ENCODE data around the gene PCDHGA4.
"Not testable (repeated sequence)": the region's sequence is repeated elsewhere in the genome, so short reads cannot be mapped to it uniquely, and the experiment has no call there.

Gene PCDHGA4

GRCh38 chr5:141322261-141322660 lies 32.6 kb upstream of the PCDHGA4 start:
- no peak for DNase-seq (ENCODE audit: extremely low read depth, low read depth)
- TF ChIP-seq CTCF (IDR thresholded peaks at IDR 0.05; ENCODE audit: low read depth, low read length, missing control alignments): no peak
- no peak overlapping the region for H3K4me3 ChIP-seq (replicated peaks; ENCODE audit: low read depth, low read length)

- peak overlapping the region; percentile 19 for H3K4me3 ChIP-seq (replicated peaks; ENCODE audit: low read depth, low read length)
- TF ChIP-seq CTCF (IDR thresholded peaks at IDR 0.05; ENCODE audit: low read depth, low read length, missing control alignments): peak; percentile 60
- no peak for DNase-seq (ENCODE audit: extremely low read depth, low read depth)
These were observed 28.6 kb upstream of the PCDHGA4 start for GRCh38 chr5:141326088-141326854.

GRCh38 chr5:141328231-141328630 lies 26.6 kb upstream of the PCDHGA4 start:
- TF ChIP-seq CTCF (IDR thresholded peaks at IDR 0.05; ENCODE audit: low read depth, low read length, missing control alignments): no peak
- no peak overlapping the region for H3K4me3 ChIP-seq (replicated peaks; ENCODE audit: low read depth, low read length)
- no peak for DNase-seq (ENCODE audit: extremely low read depth, low read depth)

GRCh38 chr5:141330299-141331080 lies 24.3 kb upstream of the PCDHGA4 start, which contains the start of gene PCDHGA1:
Gene PCDHGA1 (plus strand): TSS chr5:141330514.
- peak within 1 kb of the TSS; percentile 24 for H3K4me3 ChIP-seq (replicated peaks; ENCODE audit: low read depth, low read length)

GRCh38 chr5:141332571-141332970 lies 22.2 kb upstream of the PCDHGA4 start:
- DNase-seq (ENCODE audit: extremely low read depth, low read depth): not testable (repeated sequence)

More at GRCh38 chr5:141330299-141331080, 24.3 kb upstream of the PCDHGA4 start, which contains the start of gene PCDHGA1:
- DNase-seq (ENCODE audit: extremely low read depth, low read depth): no peak
- TF ChIP-seq CTCF (IDR thresholded peaks at IDR 0.05; ENCODE audit: low read depth, low read length, missing control alignments): peak; percentile 48

GRCh38 chr5:141338538-141339306 lies 16.1 kb upstream of the PCDHGA4 start, which contains the start of gene PCDHGA2:
Gene PCDHGA2 (plus strand): TSS chr5:141338760.
- DNase-seq (ENCODE audit: extremely low read depth, low read depth): no peak
- peak; percentile 48 for TF ChIP-seq CTCF (IDR thresholded peaks at IDR 0.05; ENCODE audit: low read depth, low read length, missing control alignments)
- H3K4me3 ChIP-seq (replicated peaks; ENCODE audit: low read depth, low read length): peak within 1 kb of the TSS; percentile 11; the same call in 1 of the 2 replicates

More at GRCh38 chr5:141332571-141332970, 22.2 kb upstream of the PCDHGA4 start:
- H3K4me3 ChIP-seq (replicated peaks; ENCODE audit: low read depth, low read length): not testable (repeated sequence)

- H3K4me3 ChIP-seq (replicated peaks; ENCODE audit: low read depth, low read length); DNase-seq (ENCODE audit: extremely low read depth, low read depth): not testable (repeated sequence)
These were observed 14.0 kb upstream of the PCDHGA4 start for GRCh38 chr5:141340781-141341354.

Data from HFF-Myc (cell line).